ENCODE data around the gene ABR.

DNA sequence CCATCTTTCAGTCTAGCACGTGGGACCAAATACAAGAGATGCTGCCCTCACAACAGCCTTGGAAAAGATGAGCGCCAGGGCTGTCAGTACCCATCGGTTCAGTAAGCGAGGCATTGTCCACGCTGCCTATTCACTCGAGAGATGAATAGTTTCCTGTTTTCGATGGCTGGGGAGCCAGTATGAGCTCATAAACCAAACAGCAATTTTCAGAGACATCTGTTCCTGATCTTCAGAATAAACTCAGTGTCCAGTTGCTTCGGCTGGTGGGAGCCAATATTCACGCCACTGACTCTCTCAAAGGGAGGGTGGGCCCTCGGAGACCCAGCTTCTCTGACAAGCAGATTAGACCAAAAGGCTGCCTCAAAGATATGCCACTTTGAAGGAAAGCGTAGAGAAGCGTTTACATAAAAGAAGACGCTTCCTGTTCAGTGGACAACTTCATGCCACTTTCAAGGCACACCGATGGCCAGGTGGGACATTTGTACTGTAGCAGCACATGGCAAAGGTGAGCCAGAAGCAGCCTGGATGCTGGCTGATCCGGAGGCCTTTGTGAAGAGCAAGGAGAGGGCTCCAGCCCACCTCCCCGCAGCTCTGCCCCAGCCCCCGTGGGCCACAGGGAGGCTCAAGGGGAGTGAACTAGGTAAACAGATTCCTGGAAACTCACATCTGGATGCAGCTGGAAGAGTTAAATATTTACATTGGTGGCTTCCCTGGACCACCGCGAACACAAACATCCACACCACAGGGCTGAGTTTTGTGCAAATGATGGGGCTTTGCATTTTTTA lies 176.8 kb downstream of the ABR start:
- no peak for TF ChIP-seq EZH2 (IDR thresholded peaks at IDR 0.05; ENCODE audit: low read length, unreplicated experiment)
- TF ChIP-seq, protein P1, sequence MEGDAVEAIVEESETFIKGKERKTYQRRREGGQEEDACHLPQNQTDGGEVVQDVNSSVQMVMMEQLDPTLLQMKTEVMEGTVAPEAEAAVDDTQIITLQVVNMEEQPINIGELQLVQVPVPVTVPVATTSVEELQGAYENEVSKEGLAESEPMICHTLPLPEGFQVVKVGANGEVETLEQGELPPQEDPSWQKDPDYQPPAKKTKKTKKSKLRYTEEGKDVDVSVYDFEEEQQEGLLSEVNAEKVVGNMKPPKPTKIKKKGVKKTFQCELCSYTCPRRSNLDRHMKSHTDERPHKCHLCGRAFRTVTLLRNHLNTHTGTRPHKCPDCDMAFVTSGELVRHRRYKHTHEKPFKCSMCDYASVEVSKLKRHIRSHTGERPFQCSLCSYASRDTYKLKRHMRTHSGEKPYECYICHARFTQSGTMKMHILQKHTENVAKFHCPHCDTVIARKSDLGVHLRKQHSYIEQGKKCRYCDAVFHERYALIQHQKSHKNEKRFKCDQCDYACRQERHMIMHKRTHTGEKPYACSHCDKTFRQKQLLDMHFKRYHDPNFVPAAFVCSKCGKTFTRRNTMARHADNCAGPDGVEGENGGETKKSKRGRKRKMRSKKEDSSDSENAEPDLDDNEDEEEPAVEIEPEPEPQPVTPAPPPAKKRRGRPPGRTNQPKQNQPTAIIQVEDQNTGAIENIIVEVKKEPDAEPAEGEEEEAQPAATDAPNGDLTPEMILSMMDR (conservative IDR thresholded peaks at IDR 0.05; ENCODE audit: low read depth, low read length), result no peak
